Karpas-422 (cell line): Measurements from ENCODE around the gene ADAMTS17. TPM values are rescaled to one million over a fixed set of nuclear protein-coding genes. Genes with fewer than 3 reads are reported as not detected.

Experiments used
- DNase-seq: peaks from one replicate; pipeline ENCODE4 v3.0.0-alpha.2; 2015
- H2AFZ ChIP-seq: fragments of 200-600 bp; sonication (generic); 2 replicates; pipeline ENCODE4 v1.6.1; 2014; ENCODE audit warnings: antibody characterized with exemption, low read length, mixed read lengths
- H3K27ac ChIP-seq: fragments of 200-600 bp; sonication (generic); 2 replicates; pipeline ENCODE4 v1.5.1; 2014; ENCODE audit warnings: mild to moderate bottlenecking, low read length, moderate library complexity
- H3K27me3 ChIP-seq: fragments of 200-600 bp; sonication (generic); 2 replicates; pipeline ENCODE4 v1.6.1; 2014; ENCODE audit warnings: low read length, mixed read lengths
- H3K36me3 ChIP-seq: fragments of 200-600 bp; sonication (generic); 2 replicates; pipeline ENCODE4 v1.6.1; 2014; ENCODE audit warnings: low read length, mixed read lengths; ENCODE audit not compliant: insufficient read depth
- H3K4me1 ChIP-seq: fragments of 200-600 bp; sonication (generic); 2 replicates; pipeline ENCODE4 v1.6.1; 2014; ENCODE audit warnings: mild to moderate bottlenecking, low read length, mixed read lengths
- H3K4me2 ChIP-seq: fragments of 200-600 bp; sonication (generic); 2 replicates; pipeline ENCODE4 v1.6.1; 2014; ENCODE audit warnings: low read length, low read depth, mild to moderate bottlenecking; ENCODE audit not compliant: poor library complexity, severe bottlenecking
- H3K4me3 ChIP-seq: fragments of 200-600 bp; sonication (generic); 2 replicates; pipeline ENCODE4 v1.5.1; 2014; ENCODE audit warnings: mild to moderate bottlenecking, antibody characterized with exemption, low read length, mixed read lengths
- H3K79me2 ChIP-seq: fragments of 200-600 bp; sonication (generic); 2 replicates; pipeline ENCODE4 v1.6.1; 2014; ENCODE audit warnings: mild to moderate bottlenecking, low read length, mixed read lengths
- H3K9ac ChIP-seq: fragments of 200-600 bp; sonication (generic); 2 replicates; pipeline ENCODE4 v1.6.0; 2014; ENCODE audit warnings: low read length
- H3K9me2 ChIP-seq: fragments of 200-600 bp; sonication (generic), shearing (Covaris generic); replicated peaks from 2 replicates; pipeline ENCODE4 v1.6.0; 2014; ENCODE audit warnings: mild to moderate bottlenecking, low read length, moderate library complexity; ENCODE audit not compliant: insufficient read depth
- H3K9me3 ChIP-seq: fragments of 300-700, 200-600 bp; sonication (generic); 2 replicates; pipeline ENCODE4 v1.6.1; 2014; ENCODE audit warnings: low read length, mixed read lengths
- H4K20me1 ChIP-seq: fragments of 200-600 bp; sonication (generic); 2 replicates; pipeline ENCODE4 v1.6.1; 2014; ENCODE audit warnings: mild to moderate bottlenecking, antibody characterized with exemption, low read length, low read depth; ENCODE audit not compliant: insufficient read depth
- total RNA-seq: library from RNA; depleted of rRNA; stranded (reverse); fragments of >200 nt; shearing (Covaris generic); gene quantifications from 2 replicates; pipeline ENCODE4 v1.2.3, GENCODE V29; 2014; ENCODE audit warnings: low replicate concordance

The ADAMTS17 gene
- total RNA-seq, 1 experiment from 2014 or later = not detected

GRCh38 chr15:99959326-99959725 lies 382.4 kb downstream of the ADAMTS17 start:
- H3K27ac ChIP-seq = no peak overlapping the region
- H3K9me3 ChIP-seq = no peaks in the 10 kb centered on the region
- no peaks in the 10 kb centered on the region for H4K20me1 ChIP-seq
- H3K4me3 ChIP-seq = no peak overlapping the region
- no peaks in the 10 kb centered on the region for H3K36me3 ChIP-seq
- no peaks in the 10 kb centered on the region for H3K27me3 ChIP-seq
- H3K4me2 ChIP-seq = no peak overlapping the region
- H3K79me2 ChIP-seq = no peaks in the 10 kb centered on the region
- no peaks in the 10 kb centered on the region for H3K9me2 ChIP-seq
- H3K9ac ChIP-seq = no peak overlapping the region
- H3K4me1 ChIP-seq = no peaks in the 10 kb centered on the region
- H2AFZ ChIP-seq = no peak overlapping the region
- DNase-seq = no peak

GRCh38 chr15:99958426-99959097 lies 383.2 kb downstream of the ADAMTS17 start:
- DNase-seq = no peak
- H3K9ac ChIP-seq = no peak overlapping the region
- no peaks in the 10 kb centered on the region for H3K9me3 ChIP-seq
- no peaks in the 10 kb centered on the region for H3K36me3 ChIP-seq
- no peaks in the 10 kb centered on the region for H3K27me3 ChIP-seq
- no peak overlapping the region for H3K4me3 ChIP-seq
- no peak overlapping the region for H2AFZ ChIP-seq
- no peak overlapping the region for H3K4me2 ChIP-seq
- H3K27ac ChIP-seq = no peak overlapping the region
- no peaks in the 10 kb centered on the region for H4K20me1 ChIP-seq
- no peaks in the 10 kb centered on the region for H3K4me1 ChIP-seq
- no peaks in the 10 kb centered on the region for H3K79me2 ChIP-seq
- no peaks in the 10 kb centered on the region for H3K9me2 ChIP-seq

- H4K20me1 ChIP-seq = no peaks in the 10 kb centered on the region
- no peak overlapping the region for H3K4me2 ChIP-seq
- no peaks in the 10 kb centered on the region for H3K9me2 ChIP-seq
- no peak overlapping the region for H3K4me3 ChIP-seq
- no peak overlapping the region for H3K27ac ChIP-seq
- H3K36me3 ChIP-seq = no peaks in the 10 kb centered on the region
- H2AFZ ChIP-seq = no peak overlapping the region
- no peaks in the 10 kb centered on the region for H3K9me3 ChIP-seq
- DNase-seq = no peak
- no peaks in the 10 kb centered on the region for H3K4me1 ChIP-seq
- no peak overlapping the region for H3K9ac ChIP-seq
- no peaks in the 10 kb centered on the region for H3K27me3 ChIP-seq
- H3K79me2 ChIP-seq = no peaks in the 10 kb centered on the region
Observed at GRCh38 chr15:99957642-99958013, 384.1 kb downstream of the ADAMTS17 start.

- H3K27ac ChIP-seq = no peak overlapping the region
- H3K9me3 ChIP-seq = no peaks in the 10 kb centered on the region
- no peaks in the 10 kb centered on the region for H4K20me1 ChIP-seq
- H3K36me3 ChIP-seq = no peaks in the 10 kb centered on the region
- H3K4me2 ChIP-seq = no peak overlapping the region
- H3K4me3 ChIP-seq = no peak overlapping the region
- no peaks in the 10 kb centered on the region for H3K4me1 ChIP-seq
- no peaks in the 10 kb centered on the region for H3K27me3 ChIP-seq
- H3K9ac ChIP-seq = no peak overlapping the region
- no peak overlapping the region for H2AFZ ChIP-seq
- DNase-seq = no peak
- no peaks in the 10 kb centered on the region for H3K79me2 ChIP-seq
- H3K9me2 ChIP-seq = no peaks in the 10 kb centered on the region
Observed at GRCh38 chr15:99956820-99957641, 384.7 kb downstream of the ADAMTS17 start.

GRCh38 chr15:99956022-99956775 lies 385.6 kb downstream of the ADAMTS17 start:
- DNase-seq = no peak

GRCh38 chr15:99955532-99955931 lies 386.2 kb downstream of the ADAMTS17 start:
- no peak overlapping the region for H3K4me3 ChIP-seq
- no peak overlapping the region for H3K4me2 ChIP-seq
- no peak for DNase-seq
- H3K36me3 ChIP-seq = no peaks in the 10 kb centered on the region
- no peaks in the 10 kb centered on the region for H3K9me2 ChIP-seq
- H3K9me3 ChIP-seq = no peaks in the 10 kb centered on the region
- H2AFZ ChIP-seq = no peak overlapping the region
- no peaks in the 10 kb centered on the region for H4K20me1 ChIP-seq
- no peak overlapping the region for H3K27ac ChIP-seq
- no peak overlapping the region for H3K9ac ChIP-seq
- H3K79me2 ChIP-seq = no peaks in the 10 kb centered on the region
- H3K4me1 ChIP-seq = no peaks in the 10 kb centered on the region
- H3K27me3 ChIP-seq = no peaks in the 10 kb centered on the region

More at GRCh38 chr15:99956022-99956775, 385.6 kb downstream of the ADAMTS17 start:
- Histone ChIP-seq H3K79me2 (no peaks in the 10 kb centered on the region), H3K4me1 (no peaks in the 10 kb centered on the region), H3K9me3 (no peaks in the 10 kb centered on the region), H3K9me2 (no peaks in the 10 kb centered on the region), H3K27me3 (no peaks in the 10 kb centered on the region), H3K27ac (no peak overlapping the region), H4K20me1 (no peaks in the 10 kb centered on the region), H3K4me3 (no peak overlapping the region), H2AFZ (no peak overlapping the region), H3K4me2 (no peak overlapping the region), H3K36me3 (no peaks in the 10 kb centered on the region), H3K9ac (no peak overlapping the region)

- Histone ChIP-seq H3K4me3 (no peak overlapping the region), H3K27me3 (no peaks in the 10 kb centered on the region), H3K27ac (no peak overlapping the region), H3K36me3 (no peaks in the 10 kb centered on the region), H3K9ac (no peak overlapping the region), H3K9me3 (no peaks in the 10 kb centered on the region), H3K9me2 (no peaks in the 10 kb centered on the region), H3K4me2 (no peak overlapping the region), H3K4me1 (no peaks in the 10 kb centered on the region), H2AFZ (no peak overlapping the region), H3K79me2 (no peaks in the 10 kb centered on the region), H4K20me1 (no peaks in the 10 kb centered on the region)
- no peak for DNase-seq
Observed at GRCh38 chr15:99955181-99955525, 386.6 kb downstream of the ADAMTS17 start.
